Measurements from ENCODE around the gene MUC15.
"Not testable (repeated sequence)": the region's sequence is repeated elsewhere in the genome, so short reads cannot be mapped to it uniquely, and the experiment has no call there.

The MUC15 gene

GRCh38 chr11:26607725-26608506 is 35.9 kb upstream of the MUC15 start:
- DNase-seq (ENCODE audit: extremely low read depth, low read depth): no peak
- no peak for TF ChIP-seq CTCF (IDR thresholded peaks at IDR 0.05; ENCODE audit: low read depth, low read length)

DNA sequence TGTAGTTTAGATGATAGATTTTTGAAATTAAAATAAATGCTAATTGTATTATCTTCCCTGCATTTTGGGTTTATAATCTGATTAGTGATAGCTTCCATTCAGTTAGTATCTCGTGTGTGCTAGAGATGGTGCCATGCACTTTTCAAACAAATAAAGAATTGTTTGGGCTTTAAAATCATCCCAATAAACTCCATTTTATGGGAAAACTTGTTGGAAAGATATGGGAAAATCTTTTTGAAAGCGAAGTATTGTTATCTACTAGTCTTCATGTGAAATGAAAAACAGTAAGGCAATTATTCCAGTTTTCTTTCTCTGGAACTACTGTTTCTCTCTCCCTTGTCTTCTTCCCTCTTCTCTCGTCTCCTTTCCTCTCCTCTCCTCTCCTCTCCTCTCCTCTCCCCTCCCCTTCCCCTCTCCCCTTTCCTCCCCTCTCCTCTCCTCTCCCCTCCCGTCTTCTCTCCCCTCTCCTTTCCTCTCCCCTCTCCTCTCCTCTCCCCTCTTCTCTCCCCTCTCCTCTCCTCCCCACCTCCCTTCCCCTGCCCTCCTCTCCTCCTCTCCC is 27.9 kb upstream of the MUC15 start:
- TF ChIP-seq CTCF (IDR thresholded peaks at IDR 0.05; ENCODE audit: low read depth, low read length): no peak
- DNase-seq (ENCODE audit: extremely low read depth, low read depth): no peak

GRCh38 chr11:26599425-26599824 is 27.4 kb upstream of the MUC15 start:
- DNase-seq (ENCODE audit: extremely low read depth, low read depth): no peak
- no peak for TF ChIP-seq CTCF (IDR thresholded peaks at IDR 0.05; ENCODE audit: low read depth, low read length)

DNA sequence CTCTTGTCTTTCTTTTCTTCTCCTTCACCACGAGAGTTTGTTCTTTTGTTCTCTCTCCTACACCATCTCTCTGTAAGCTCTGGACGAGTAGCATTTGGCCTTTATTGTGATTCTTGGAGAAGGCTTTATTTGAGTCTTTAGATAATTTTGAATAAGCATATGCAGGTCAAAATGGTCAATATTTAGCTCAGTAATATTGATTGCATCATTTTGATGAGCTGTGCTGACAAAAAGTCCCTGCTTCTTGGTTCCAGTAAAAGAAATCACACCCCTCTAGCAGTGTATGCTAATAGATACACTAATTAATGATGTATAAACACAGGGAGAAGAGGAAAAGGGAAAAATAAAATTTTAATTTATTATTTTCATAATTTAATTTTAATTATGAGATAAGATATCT is 25.8 kb upstream of the MUC15 start:
- DNase-seq (ENCODE audit: extremely low read depth, low read depth): no peak
- TF ChIP-seq CTCF (IDR thresholded peaks at IDR 0.05; ENCODE audit: low read depth, low read length): no peak

GRCh38 chr11:26597049-26597689 is 25.1 kb upstream of the MUC15 start:
- not testable (repeated sequence) for DNase-seq (ENCODE audit: extremely low read depth, low read depth)

DNA sequence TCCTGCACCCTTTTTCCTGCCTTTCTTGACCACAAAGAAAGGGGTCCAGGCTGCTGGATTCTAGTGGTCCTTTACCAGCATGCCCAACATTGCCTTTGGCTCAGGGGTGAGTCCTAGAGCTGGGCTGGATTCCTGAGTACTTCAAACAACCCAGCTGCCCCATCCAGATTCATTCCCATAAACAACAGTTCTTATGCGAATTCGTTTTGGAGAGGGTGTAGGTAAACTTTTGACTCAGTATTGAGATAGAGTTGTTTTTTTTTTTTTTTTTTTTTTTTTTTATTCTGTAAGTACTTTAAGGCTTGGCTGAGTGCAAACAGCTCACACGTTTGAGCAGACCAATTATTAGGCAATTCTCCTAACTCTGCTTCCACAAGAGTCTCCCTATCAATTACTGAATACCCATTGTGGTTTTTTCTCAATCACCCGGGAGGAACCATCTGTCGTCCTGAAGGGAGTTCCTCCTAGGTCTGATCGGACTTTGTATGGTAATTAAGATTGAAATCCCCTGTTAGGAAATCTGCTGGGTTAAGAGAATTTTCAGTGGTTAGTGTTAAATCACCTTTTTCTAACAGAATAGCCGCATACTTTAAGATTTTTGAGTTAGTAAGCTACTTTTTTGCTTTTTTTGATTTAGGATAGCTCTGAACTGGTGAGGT is 23.3 kb upstream of the MUC15 start:
- DNase-seq (ENCODE audit: extremely low read depth, low read depth): not testable (repeated sequence)

- no peak for DNase-seq (ENCODE audit: extremely low read depth, low read depth)
- TF ChIP-seq CTCF (IDR thresholded peaks at IDR 0.05; ENCODE audit: low read depth, low read length): no peak
Measured at GRCh38 chr11:26593691-26594090, 21.6 kb upstream of the MUC15 start.

DNA sequence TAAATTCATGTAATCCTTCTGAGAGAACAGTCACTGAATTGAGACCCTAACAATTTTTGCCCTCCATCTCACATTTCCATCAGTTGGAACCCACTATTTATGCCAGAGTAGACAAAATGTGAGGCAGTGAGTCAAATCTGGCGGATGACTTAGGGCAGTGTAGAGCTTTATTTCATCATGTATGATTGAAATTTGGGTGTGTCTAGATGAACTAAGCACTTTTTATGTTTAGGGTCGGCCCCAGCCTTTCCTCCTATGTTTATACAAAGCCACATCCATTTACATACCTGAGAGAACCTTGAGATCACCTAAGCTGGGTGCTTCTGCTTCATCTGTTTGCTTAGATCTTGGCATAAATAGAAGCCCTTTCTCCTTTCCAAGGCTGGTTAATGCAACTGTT is 15.0 kb upstream of the MUC15 start:
- no peak for TF ChIP-seq CTCF (IDR thresholded peaks at IDR 0.05; ENCODE audit: low read depth, low read length)
- DNase-seq (ENCODE audit: extremely low read depth, low read depth): no peak

All from AG09319 (cell line).